Right lobe of liver (tissue), 4 donors: Measurements from ENCODE around the gene WDR82.

Source experiments
- CTCF ChIP-seq, 4 donors: fragments of 200-600 bp in 3 of 4; fragments of 450-650 bp in 1 of 4; IDR thresholded peaks; one replicate each; pipeline versions ENCODE4 v1.5.1 to v1.8.0; 2016 to 2022; ENCODE audit warnings: antibody characterized with exemption in 4 of 4, mild to moderate bottlenecking in 2 of 4
- POLR2A ChIP-seq: fragments of 450-650 bp; IDR thresholded peaks from one replicate; pipeline ENCODE4 v1.6.1; 2017; ENCODE audit warnings: antibody characterized with exemption, mild to moderate bottlenecking
- donor health status: DM: no; HTN: no; CAD: no.
- donor health status: DM: no; HTN: no; CAD: no.
- donor health status: DM: no; HTN: yes; CAD: no.

GRCh38 chr3:52253314-52254304 lies 24.8 kb downstream of the WDR82 start:
- TF ChIP-seq CTCF (IDR thresholded peaks at IDR 0.05) (no peak), POLR2A (no peak)
